ENCODE data around the gene XRCC4.
A peak's percentile ranks its signal among the peaks of the same experiment; 100 is the strongest.
"Not testable (repeated sequence)": the region's sequence is repeated elsewhere in the genome, so short reads cannot be mapped to it uniquely, and the experiment has no call there.

Gene XRCC4

DNA sequence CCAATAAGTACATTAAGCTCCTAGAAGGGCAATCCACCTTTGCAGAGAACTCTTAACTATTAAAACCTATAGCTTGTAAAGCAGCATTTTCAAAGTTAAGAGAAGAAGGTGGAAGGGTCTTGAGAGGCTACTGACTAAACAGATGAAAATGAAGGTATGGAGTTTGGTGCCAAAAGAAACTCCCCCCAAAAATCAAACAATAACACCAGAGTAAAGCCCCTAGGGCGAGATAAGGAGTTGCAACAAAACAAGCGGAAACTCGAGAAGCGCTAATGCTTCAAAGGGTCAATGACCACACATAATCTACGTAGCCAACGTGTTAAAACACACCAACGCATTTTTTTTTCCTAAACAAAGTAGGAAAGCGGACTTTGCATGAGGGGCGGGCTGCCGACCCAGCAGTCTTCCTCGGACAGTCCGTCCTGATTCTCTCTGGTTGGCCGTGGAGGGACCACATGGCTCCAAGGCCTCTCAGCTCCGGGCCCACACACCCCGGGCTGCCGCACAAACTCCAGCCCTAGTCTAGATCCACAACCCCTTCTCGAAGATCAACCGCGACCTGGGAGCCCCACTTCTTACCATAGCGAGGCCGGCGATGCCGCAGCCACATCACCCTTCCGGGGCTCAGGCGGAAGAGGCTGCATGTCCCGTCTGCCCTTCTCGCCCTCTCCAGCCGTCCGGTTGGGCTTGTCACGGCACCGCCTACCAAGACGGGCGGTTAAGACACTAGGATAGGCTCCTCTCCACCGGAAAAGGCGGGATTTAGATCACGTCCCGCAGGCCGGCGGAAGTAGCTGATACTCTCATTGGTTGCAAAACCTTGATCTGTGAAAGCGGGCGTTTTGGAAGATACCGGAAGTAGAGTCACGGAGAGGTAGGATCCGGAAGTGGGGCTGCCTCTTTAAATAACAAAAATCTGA is at the start of gene XRCC4, which contains the start of gene TMEM167A:
XRCC4 (plus strand) TSS at position 806 of the 920 bp plus-strand sequence. CDS start 27,373 bp downstream, outside the sequence.
TMEM167A (minus strand) TSS at position 653 of the 920 bp plus-strand sequence; CDS start at position 582, 71 bp downstream.
- DNase-seq (ENCODE audit: low read depth in 2 of 3, low spot score in 1 of 3): peak; percentile 78 to 91 (median 88)

DNA sequence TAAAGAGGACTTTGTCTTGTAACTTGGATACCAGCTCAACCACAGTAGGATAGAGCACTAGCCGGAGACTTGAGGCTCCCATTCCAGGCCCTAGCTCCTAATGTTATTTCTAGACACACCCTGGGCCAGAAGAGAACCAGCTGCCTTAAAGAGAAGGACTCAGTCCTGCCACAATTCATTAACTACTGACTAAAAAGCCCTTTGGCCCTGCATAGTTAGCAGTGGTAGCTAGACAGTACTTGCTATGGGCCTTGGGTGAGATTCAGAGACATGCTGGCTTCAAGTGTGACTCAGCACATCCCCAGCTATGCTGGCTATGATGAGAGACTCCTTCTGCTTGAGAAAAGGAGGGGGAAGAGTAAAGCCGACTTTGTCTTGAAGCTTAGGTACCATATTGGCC is 47.4 kb upstream of the XRCC4 start:
- no peak for DNase-seq (ENCODE audit: low read depth in 2 of 3, low spot score in 1 of 3)

DNA sequence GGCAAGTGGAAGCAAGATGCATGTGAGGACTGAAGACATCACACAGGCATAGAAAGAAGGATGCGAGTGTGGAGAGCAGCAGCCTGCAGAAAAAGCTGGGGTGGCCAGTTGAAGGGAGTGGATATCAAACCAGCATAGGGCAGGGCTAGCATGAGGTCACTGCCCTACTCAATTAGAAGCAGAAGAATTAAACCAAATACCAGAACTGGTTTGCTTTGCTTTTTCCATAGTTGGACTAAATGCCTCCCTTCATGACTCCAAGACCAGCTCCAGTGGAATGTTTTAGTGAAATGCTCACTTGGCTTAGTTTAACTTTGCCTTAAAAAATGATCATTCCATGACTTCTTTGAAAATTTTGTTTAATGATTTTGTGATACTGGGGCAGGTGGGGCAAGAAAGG is 46.0 kb upstream of the XRCC4 start:
- no peak for DNase-seq (ENCODE audit: low read depth in 2 of 3, low spot score in 1 of 3)

DNA sequence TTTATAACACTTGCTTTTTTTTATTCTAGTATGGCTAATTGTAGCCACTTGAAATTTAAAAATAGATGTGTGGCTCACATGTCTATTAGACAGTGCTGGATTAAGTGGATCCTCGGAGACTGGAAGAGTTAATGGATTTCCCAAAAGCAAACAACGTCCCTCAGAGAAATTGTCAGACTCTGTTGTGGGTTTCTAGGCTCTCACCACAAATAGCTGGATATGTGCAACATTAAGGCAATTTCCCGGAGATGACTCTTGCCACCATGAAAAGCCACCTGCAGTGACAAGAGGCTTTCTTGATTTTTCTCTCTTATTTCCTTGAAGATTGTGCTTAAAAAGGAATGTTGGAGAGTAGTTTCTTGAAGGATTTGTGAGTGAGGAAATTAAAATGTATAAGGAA is 43.3 kb upstream of the XRCC4 start:
- no peak for DNase-seq (ENCODE audit: low read depth in 2 of 3, low spot score in 1 of 3)

DNA sequence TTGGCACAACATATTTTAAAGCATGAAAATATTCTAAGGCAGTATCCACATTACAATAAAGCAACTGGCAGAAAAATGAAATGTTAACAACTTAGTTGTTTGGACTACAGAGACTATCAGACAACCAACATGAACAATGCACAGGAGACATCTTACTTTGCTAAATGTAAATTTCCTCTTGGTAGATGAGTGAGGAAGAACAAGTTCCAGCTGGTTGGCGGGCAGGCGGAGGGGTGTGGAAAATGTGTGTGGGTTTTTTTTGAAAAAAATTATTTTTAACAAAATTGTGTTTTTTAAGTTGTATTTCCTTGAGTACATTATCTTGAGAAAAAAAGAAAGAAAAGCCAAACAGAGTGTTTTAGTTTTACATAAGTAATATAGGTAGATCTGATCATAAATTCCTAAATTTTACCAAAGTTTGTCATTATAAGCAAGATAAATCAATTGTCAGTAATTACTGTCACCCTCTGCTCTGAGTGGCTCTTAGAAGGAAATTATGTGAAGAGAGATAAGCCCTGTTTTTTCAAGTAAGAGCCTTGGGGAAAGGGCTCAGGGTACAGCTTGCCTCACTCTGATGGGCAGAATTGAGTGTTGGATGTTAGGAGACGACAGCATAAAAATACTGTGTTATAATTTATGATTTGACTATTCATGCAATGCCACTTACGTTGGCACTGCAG is 42.7 kb upstream of the XRCC4 start:
- DNase-seq (ENCODE audit: low read depth in 2 of 3, low spot score in 1 of 3): no peak

DNA sequence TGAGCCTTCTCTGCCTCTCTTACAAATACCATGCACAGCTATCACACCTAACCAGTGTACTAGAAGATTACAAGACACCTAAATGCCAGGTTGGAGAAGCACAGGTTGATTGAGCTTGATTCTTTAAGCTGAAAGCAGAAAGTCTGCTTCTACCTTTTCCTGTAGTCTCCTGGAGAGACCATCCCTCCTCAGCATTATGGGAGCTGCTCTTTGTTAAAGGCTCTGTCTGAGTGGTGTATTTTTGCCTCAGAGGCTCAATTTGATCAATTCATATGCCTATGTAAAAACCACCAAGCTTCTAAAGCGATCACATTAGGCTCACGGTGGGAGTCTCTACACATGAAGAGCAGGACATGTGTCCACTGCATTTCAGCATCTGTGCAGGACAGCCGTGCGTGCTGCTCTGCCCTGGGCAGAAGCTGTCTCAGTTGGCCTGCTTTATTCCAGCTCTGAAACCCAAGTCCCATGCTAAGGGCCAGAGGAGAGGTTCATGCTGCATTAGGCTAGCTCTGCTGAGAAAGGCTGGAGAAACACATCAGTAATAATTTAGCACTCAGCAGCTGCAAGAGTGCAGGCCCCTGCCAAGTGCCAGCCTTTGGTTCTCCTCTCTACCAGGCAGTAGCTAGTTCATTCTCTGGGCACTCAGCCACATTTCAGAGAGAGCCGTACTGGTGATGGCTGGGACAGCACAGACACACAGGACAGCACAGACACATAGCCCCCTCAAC is 41.8 kb upstream of the XRCC4 start:
- DNase-seq (ENCODE audit: low read depth in 2 of 3, low spot score in 1 of 3): no peak

DNA sequence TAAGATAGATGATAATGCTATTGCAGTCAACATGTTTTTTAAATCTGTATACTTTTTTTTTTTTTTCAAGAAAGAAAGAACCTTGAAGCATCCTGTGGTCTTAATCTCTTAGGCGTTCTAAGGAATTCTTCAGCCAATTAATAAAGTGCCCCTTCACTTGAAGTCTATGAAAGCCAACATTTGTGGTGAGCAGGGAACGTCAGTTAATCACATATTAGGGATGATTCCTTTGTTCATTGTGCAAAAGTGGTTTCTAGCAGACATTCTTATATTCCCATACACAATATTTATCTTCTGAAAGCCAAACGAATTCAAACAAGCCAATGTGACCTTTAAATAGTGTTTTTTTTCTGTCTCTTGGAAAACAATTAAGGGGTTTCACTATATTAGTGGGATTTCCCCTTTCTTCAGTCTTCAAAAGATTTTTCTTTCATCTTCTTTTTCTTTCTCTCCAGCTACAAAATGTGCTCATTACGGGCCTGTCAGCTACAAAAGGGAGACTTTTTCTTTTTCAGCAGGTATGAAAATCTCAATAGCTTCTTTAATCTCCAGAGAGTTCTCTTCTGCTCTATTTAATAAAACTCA is 40.3 kb upstream of the XRCC4 start:
- no peak for DNase-seq (ENCODE audit: low read depth in 2 of 3, low spot score in 1 of 3)

DNA sequence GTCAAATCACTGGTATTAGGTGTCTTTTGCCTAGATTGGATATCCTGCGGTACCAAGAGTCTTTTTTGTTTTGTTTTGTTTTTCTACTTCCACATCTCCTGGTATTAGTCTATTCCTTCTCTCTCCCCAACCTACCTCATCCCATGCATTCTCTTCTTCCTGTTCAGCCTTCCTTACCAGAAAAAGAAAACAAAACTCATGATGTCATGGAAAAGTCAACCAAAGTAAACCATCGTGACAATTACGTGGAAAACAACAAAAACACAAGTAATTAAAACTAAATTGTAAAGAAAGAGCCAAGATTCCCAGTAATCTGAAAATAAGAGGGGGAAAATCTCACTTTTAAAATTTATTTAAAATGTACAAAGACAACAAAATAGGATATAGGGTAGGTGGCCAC is 38.4 kb upstream of the XRCC4 start:
- no peak for DNase-seq (ENCODE audit: low read depth in 2 of 3, low spot score in 1 of 3)

DNA sequence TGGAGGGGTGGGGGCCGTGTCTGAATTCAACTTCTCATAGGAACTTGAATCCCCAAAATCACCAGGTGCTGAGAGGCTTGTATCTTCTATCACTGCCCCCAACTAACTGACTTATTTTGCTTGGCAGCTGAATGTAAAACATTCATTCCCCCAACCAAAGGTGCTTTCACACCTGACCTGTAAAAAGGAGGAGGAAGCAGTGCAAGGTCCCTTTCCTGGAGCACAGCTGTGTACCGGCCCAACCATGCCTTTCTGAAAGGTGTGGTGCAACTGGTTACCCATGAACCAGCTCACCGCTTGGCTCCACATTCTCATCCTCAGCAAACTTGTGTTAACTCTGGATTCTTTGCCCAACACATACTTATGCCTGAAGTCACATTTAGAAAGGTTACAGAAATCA is 34.8 kb upstream of the XRCC4 start:
- DNase-seq (ENCODE audit: low read depth in 2 of 3, low spot score in 1 of 3): no peak

DNA sequence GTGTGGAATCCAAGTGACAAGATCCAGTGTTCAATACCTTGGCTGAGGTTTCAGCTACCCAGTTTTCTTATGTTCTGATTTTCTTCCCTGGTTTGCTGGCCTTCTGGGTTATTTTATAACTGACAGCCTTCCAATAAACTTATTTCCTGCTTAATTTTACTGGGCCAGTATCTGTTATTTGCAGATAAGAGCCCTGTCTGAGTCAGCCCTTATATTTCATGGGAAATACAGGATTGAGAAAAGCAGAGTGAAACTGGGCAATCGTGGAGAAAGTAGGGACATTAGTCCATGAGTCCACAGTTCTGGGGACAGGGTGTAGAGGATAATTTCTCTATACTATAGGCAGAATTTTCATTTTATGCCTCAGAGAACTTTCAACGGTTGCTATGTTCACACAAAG is 32.4 kb upstream of the XRCC4 start:
- no peak for DNase-seq (ENCODE audit: low read depth in 2 of 3, low spot score in 1 of 3)

DNA sequence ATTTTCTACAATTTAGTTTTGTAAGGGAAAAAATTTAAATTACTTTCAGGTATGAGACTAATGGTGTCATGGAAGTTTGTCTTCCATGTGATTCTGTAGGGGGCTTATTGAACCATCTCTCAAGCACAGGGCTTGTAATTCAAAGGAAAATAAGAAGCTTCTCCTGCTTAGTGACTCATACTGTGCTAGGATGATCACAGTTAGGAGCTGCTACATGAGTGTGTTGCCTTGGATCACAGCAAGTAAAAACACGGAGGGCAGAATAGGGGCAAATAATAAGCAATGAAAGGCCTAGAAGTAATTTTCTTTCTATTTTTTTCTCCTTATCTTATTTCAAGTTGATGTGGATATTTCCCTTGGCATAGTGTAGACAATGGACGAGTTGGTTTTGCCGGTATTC is 29.1 kb upstream of the XRCC4 start:
- DNase-seq (ENCODE audit: low read depth in 2 of 3, low spot score in 1 of 3): no peak

DNA sequence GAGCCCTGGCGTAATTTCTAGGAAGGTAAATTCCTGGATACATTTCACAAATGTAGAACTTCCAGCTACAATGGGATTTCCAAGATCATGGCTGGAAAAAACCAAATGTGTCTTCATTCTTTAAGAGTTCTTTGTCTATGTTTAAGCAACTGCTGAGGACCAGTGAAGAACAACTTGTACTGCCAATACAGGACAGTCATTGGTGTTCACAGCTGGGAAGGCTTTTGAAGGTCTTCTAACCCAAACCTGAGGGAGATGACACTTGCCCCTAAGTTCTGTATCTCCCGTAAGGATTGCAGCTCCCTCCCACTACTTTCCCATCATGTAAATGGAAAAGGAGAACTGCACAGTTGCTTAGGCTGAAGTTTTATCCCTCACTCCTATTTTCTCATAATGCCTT is 28.5 kb upstream of the XRCC4 start:
- DNase-seq (ENCODE audit: low read depth in 2 of 3, low spot score in 1 of 3): no peak

DNA sequence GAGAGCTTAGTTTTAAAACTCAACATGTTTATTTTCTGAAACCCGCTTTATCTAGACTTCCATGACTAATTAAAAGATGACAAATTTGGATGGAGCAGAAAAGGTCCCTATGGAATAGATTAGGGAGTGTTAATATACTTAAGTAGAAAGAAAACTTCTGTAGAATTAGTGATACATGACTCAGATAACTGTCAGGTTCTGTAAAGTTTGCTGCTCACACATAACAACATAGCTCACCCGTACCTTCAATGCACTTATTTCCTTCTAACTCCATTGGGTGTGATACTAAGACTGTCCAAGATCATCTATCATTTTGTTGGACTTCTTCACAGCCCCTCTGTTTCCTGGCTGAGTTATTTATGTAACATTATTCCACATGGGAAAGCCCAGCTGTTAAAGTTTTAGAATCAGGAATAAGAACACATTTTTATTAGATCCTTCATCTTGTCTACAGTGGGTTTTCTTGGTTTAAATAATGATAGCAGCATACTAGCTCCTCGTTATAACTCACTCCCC is 27.9 kb upstream of the XRCC4 start:
- DNase-seq (ENCODE audit: low read depth in 2 of 3, low spot score in 1 of 3): no peak

DNA sequence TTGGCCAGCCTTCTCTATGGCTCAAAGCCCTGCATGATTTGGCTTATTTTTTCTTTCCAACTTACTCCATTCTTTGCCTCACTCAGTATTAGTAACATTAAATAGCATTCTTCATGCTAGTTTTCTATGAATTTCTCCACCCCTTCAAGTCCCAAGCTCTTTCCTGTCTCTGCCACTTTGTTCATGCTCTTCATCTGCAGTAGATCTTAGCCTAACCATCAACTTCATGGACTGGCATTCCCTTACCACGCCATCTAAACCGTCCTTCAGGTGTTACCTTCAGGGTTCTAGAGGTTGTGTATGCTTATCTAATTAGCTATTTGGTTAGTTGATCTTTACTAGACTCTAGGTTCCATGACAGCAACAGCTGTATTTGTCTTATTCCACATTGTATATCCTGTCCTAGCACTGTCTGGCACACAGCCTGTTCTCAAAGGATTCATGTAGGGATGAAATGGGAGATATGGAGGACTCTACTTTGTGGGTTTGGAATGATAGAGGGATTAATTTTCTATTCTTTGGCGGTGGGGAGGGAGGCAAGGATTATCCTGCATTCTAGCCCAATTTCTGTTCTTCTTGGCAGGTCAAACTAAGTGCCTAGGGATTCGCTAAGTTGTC is 26.5 kb upstream of the XRCC4 start:
- DNase-seq (ENCODE audit: low read depth in 2 of 3, low spot score in 1 of 3): no peak

DNA sequence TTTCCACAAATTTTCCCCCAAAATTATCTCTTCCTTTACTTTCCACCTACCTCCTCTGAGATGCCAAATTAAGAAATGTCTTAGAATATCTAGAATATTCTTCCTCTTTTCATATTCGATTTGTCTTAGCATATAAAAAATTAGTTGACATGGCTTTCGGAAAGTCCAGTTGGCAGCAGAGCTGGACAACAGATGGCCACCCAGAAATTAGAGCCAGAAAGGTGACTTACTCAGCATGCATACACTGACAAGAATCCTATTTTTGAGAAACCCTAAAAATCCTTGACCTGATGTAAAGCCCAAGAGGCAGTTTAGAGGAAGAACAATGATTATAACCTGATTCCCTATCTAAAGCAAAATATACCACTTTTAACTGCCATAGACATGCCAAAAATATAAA is 22.2 kb upstream of the XRCC4 start:
- DNase-seq (ENCODE audit: low read depth in 2 of 3, low spot score in 1 of 3): no peak

DNA sequence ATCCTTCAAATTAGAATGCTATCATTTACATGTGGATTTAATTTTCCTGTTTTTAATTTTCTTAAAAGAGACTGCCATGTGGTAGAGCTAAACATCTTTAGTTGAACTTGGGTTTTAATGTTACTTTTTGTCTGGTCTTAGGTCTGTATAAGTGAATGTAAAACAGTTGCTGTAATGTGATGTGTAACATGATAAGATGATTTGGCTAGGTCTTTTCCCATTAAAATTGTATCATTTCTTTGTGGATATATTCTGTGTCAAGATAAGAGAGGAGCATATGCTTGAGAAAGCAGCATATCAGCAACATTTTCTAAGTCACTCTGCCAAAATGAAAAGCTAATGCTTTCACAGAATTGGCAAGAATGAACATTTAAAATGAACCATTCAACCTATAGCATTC is 18.6 kb upstream of the XRCC4 start:
- DNase-seq (ENCODE audit: low read depth in 2 of 3, low spot score in 1 of 3): no peak

DNA sequence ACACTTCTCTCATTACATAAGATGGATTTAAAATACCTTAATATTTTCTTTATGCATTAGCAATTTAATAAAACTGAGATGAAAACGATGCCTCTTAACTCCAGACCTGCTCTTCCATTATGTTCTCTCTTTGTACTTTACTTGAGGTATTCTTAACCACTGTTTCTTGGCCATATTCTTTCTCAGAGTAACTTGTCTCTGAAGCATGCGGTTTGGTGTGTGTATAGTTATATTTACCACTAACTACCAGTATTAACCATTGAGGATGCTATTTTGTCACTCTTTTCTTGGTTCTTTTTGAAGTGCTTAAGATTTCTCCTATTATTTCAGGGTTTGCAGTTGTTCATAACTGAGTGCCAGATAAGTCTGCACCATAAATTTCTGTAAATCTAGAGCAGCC is 18.0 kb upstream of the XRCC4 start:
- DNase-seq (ENCODE audit: low read depth in 2 of 3, low spot score in 1 of 3): no peak

DNA sequence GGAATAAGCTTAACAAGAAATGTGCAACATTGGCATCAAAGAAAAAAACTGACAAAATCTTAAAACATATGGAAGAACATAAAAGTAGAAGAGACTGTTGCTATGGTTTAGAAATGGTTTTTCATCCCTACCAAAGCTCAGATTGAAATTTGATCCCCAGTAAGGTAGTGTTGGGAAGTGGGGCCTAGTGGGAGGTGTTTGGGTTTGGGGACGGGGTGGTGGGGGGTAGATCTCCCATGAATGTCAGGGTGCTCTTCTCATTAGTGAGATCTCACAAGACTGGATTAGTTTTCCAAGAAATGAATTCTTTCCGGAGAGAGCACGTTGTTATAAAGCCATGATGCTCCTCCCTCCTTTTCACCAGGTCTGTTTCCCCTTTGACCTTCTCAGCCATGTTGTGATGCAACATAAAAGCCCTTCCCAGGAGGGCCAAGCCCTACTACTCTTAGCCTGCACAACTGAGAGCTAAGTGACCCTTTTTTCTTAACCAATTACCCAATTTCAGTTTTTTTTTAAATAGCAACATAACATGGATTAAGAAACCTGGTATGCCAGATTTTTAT is 10.7 kb upstream of the XRCC4 start:
- no peak for DNase-seq (ENCODE audit: low read depth in 2 of 3, low spot score in 1 of 3)

DNA sequence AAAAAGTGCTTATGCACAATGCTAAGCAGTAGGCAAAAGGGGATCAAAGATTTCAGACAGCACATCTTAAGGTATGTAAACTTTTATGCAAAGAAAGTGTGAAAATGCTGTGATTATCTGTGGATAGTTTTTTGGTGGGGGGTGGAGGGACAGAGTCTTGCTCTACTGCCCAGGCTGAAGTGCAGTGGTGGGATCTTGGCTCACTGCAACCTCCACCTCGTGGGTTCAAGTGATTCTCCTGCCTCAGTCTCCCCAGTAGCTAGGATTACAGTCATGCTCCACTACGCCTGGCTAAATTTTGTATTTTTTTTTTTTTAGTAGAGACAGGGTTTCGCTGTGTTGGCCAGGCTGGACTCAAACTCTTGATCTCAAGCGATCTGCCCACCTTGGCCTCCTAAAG is 10.0 kb upstream of the XRCC4 start:
- DNase-seq (ENCODE audit: low read depth in 2 of 3, low spot score in 1 of 3): not testable (repeated sequence)

DNA sequence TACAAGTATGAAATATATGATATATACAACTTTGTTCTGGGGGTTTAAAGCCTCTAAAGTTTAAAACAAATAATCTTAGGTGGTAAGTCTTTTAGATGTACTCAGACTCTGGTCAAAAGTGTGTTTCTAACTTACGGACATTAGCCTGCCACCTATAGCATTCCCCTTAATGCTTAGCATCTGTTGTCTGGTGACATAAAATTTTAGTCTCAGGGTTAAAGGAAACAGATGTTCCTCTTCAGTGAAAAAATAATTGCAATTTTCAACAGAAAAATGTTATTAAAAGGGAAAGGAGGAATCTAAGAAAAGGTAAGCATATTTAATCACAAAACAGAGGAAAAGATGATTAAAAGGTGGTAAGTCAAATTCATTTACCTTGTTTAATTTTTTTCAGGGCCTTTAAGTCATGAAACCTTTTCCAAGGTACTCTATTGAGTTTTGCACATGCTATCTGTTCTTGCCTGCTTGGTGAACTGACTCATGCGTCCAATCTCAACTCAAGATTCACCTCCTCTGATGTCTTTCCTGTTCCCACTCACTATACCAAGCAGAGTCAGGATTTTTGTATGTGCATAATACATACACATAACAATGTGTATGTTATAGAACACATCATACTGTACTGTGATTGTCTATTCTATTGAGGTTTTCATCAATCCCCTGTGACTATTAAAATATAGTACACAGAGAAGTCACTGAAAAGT is 8.1 kb upstream of the XRCC4 start:
- no peak for DNase-seq (ENCODE audit: low read depth in 2 of 3, low spot score in 1 of 3)
